ENCODE data around the gene CRABP2.

CRABP2 gene

GRCh38 chr1:156705321-156705917 lies at the start of gene CRABP2:
TSS of gene CRABP2 (minus strand) at chr1:156705583. CDS start at chr1:156705446, 137 bp downstream.
- peak; percentile 72 for DNase-seq

- no peak for DNase-seq
Observed at GRCh38 chr1:156754219-156754618, 48.8 kb upstream of the CRABP2 start.

- no peak for DNase-seq
Observed at GRCh38 chr1:156752843-156753482, 47.6 kb upstream of the CRABP2 start.

GRCh38 chr1:156751757-156752481 lies 46.5 kb upstream of the CRABP2 start:
- DNase-seq: peak; percentile 97

- no peak for DNase-seq
Observed at GRCh38 chr1:156751451-156751756, 46.0 kb upstream of the CRABP2 start, which contains the start of gene HDGF. TSS of gene HDGF (minus strand) at chr1:156751675. CDS start at chr1:156751429, 246 bp downstream.

GRCh38 chr1:156750711-156751450 lies 45.5 kb upstream of the CRABP2 start:
- no peak for DNase-seq

GRCh38 chr1:156750191-156750672 lies 44.8 kb upstream of the CRABP2 start:
- no peak for DNase-seq

GRCh38 chr1:156749419-156750118 lies 44.2 kb upstream of the CRABP2 start:
- no peak for DNase-seq

- no peak for DNase-seq
Observed at GRCh38 chr1:156748670-156749418, 43.5 kb upstream of the CRABP2 start.

- DNase-seq: no peak
Observed at GRCh38 chr1:156747742-156748669, 42.6 kb upstream of the CRABP2 start.

- peak; percentile 60 for DNase-seq
Observed at GRCh38 chr1:156746728-156747631, 41.6 kb upstream of the CRABP2 start.

- no peak for DNase-seq
Observed at GRCh38 chr1:156746406-156746727, 41.0 kb upstream of the CRABP2 start.

- no peak for DNase-seq
Observed at GRCh38 chr1:156745881-156746280, 40.5 kb upstream of the CRABP2 start.

GRCh38 chr1:156744786-156745419 lies 39.5 kb upstream of the CRABP2 start:
- DNase-seq: no peak

- no peak for DNase-seq
Observed at GRCh38 chr1:156744344-156744743, 39.0 kb upstream of the CRABP2 start.

GRCh38 chr1:156743367-156744302 lies 38.3 kb upstream of the CRABP2 start:
- DNase-seq: no peak

- DNase-seq: no peak
Observed at GRCh38 chr1:156742801-156743200, 37.4 kb upstream of the CRABP2 start.

- DNase-seq: no peak
Observed at GRCh38 chr1:156742017-156742416, 36.6 kb upstream of the CRABP2 start.

All from NCI-H1694 (cell line).